ES-I3 (cell line): ENCODE data around the gene POM121C.
"Not testable (repeated sequence)": the region's sequence is repeated elsewhere in the genome, so short reads cannot be mapped to it uniquely, and the experiment has no call there.

Experiments used
- H3K36me3 ChIP-seq: 2 replicates; pipeline ENCODE4 v1.6.1; 2013; ENCODE audit warnings: mild to moderate bottlenecking, low read length, control low read depth, moderate library complexity; ENCODE audit not compliant: insufficient read depth
- H3K4me1 ChIP-seq: 2 replicates; pipeline ENCODE4 v1.6.1; 2013; ENCODE audit warnings: mild to moderate bottlenecking, control low read depth, low read length; ENCODE audit not compliant: insufficient read depth
- H3K9ac ChIP-seq: 2 replicates; pipeline ENCODE4 v1.6.1; 2013; ENCODE audit warnings: low read depth, mild to moderate bottlenecking, low read length, moderate library complexity
- H3K9me3 ChIP-seq: 2 replicates; pipeline ENCODE4 v1.6.1; 2013; ENCODE audit warnings: mild to moderate bottlenecking, low read length, moderate library complexity; ENCODE audit not compliant: control insufficient read depth, insufficient read depth

POM121C gene

GRCh38 chr7:75485979-75486643 is at the start of gene POM121C:
Gene POM121C, minus strand, starts transcription at chr7:75486299. Its CDS starts 44,803 bp downstream, at chr7:75441496.
- H3K36me3 ChIP-seq, H3K9me3 ChIP-seq, H3K4me1 ChIP-seq: not testable (repeated sequence)
- peak within 1 kb of the TSS; percentile 79; the same call in 1 of the 2 replicates for H3K9ac ChIP-seq

- H3K4me1 ChIP-seq: peaks cover 9% of the 10 kb centered on the region; the same call in 1 of the 2 replicates
- no peaks in the 10 kb centered on the region for H3K9me3 ChIP-seq
- peaks cover 11% of the 10 kb centered on the region for H3K36me3 ChIP-seq
- no peak overlapping the region for H3K9ac ChIP-seq
These were observed 48.7 kb upstream of the POM121C start for GRCh38 chr7:75534727-75535307.

- H3K4me1 ChIP-seq: peaks cover 9% of the 10 kb centered on the region; the same call in 1 of the 2 replicates
These were observed 47.8 kb upstream of the POM121C start for GRCh38 chr7:75533926-75534325.

GRCh38 chr7:75532639-75533038 is 46.5 kb upstream of the POM121C start:
- no peak overlapping the region for H3K9ac ChIP-seq
- peaks cover 11% of the 10 kb centered on the region for H3K36me3 ChIP-seq
- peaks cover 9% of the 10 kb centered on the region; the same call in 1 of the 2 replicates for H3K4me1 ChIP-seq
- H3K9me3 ChIP-seq: no peaks in the 10 kb centered on the region

More at GRCh38 chr7:75533926-75534325, 47.8 kb upstream of the POM121C start:
- H3K9me3 ChIP-seq: no peaks in the 10 kb centered on the region
- H3K36me3 ChIP-seq: peaks cover 11% of the 10 kb centered on the region
- H3K9ac ChIP-seq: no peak overlapping the region

GRCh38 chr7:75531359-75531821 is 45.3 kb upstream of the POM121C start:
- Histone ChIP-seq H3K9me3 (no peaks in the 10 kb centered on the region), H3K4me1 (peaks cover 9% of the 10 kb centered on the region; the same call in 1 of the 2 replicates), H3K36me3 (peaks cover 4% of the 10 kb centered on the region), H3K9ac (no peak overlapping the region)

GRCh38 chr7:75527224-75527722 is 41.2 kb upstream of the POM121C start:
- Histone ChIP-seq H3K36me3 (peaks cover 15% of the 10 kb centered on the region), H3K9ac (peak overlapping the region; percentile 71)
- not testable (repeated sequence) for H3K4me1 ChIP-seq, H3K9me3 ChIP-seq

- H3K4me1 ChIP-seq, H3K9me3 ChIP-seq, H3K9ac ChIP-seq: not testable (repeated sequence)
- peaks cover 15% of the 10 kb centered on the region for H3K36me3 ChIP-seq
These were observed 35.6 kb upstream of the POM121C start for GRCh38 chr7:75521727-75522126.

GRCh38 chr7:75518842-75519241 is 32.7 kb upstream of the POM121C start:
- not testable (repeated sequence) for H3K9me3 ChIP-seq, H3K4me1 ChIP-seq, H3K9ac ChIP-seq, H3K36me3 ChIP-seq

- H3K36me3 ChIP-seq, H3K9ac ChIP-seq, H3K9me3 ChIP-seq, H3K4me1 ChIP-seq: not testable (repeated sequence)
These were observed 22.9 kb upstream of the POM121C start for GRCh38 chr7:75509033-75509432.

GRCh38 chr7:75492020-75492419 is 5.9 kb upstream of the POM121C start, which contains the start of gene SPDYE5:
Gene SPDYE5, plus strand, starts transcription at chr7:75492320. Its CDS starts 1,728 bp downstream, at chr7:75494048.
- not testable (repeated sequence) for H3K36me3 ChIP-seq, H3K9me3 ChIP-seq, H3K9ac ChIP-seq, H3K4me1 ChIP-seq

GRCh38 chr7:75485355-75485978 is 632 bp downstream of the POM121C start:
- not testable (repeated sequence) for H3K9me3 ChIP-seq

GRCh38 chr7:75480313-75480712 is 5.8 kb downstream of the POM121C start:
- not testable (repeated sequence) for H3K9me3 ChIP-seq, H3K36me3 ChIP-seq, H3K9ac ChIP-seq, H3K4me1 ChIP-seq

More at GRCh38 chr7:75485355-75485978, 632 bp downstream of the POM121C start:
- H3K4me1 ChIP-seq, H3K36me3 ChIP-seq: not testable (repeated sequence)
- peak overlapping the region; percentile 79; the same call in 1 of the 2 replicates for H3K9ac ChIP-seq

- H3K36me3 ChIP-seq, H3K9me3 ChIP-seq, H3K9ac ChIP-seq, H3K4me1 ChIP-seq: not testable (repeated sequence)
These were observed 8.6 kb downstream of the POM121C start for GRCh38 chr7:75477457-75477856.

GRCh38 chr7:75470166-75470565 is 15.9 kb downstream of the POM121C start:
- not testable (repeated sequence) for H3K4me1 ChIP-seq, H3K36me3 ChIP-seq, H3K9ac ChIP-seq, H3K9me3 ChIP-seq

GRCh38 chr7:75460541-75460940 is 25.6 kb downstream of the POM121C start:
- H3K9ac ChIP-seq, H3K9me3 ChIP-seq, H3K4me1 ChIP-seq, H3K36me3 ChIP-seq: not testable (repeated sequence)
